ENCODE results near the gene EIF4A3.

Gene EIF4A3

DNA sequence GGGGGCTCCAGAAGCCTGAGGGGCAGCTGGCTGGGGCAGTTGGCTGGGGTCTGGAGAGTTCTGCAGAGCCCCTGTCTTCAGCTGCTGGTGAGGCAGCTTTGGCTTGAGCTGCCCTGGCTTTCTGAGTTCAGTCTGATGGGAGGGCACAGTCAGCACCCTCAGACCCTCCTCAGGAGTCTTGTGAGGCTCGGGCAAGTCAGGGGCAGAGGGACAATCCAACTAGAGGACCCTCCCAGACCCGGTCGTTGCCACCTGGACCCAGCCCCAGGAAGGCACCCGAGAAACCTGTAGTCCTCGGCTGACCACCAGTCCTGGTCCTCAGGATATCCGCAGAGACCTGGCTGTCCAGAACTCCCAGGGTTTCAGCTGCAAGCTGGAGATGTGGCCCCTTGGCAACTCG, 24.8 kb upstream of the EIF4A3 start:
- no peak overlapping the region for H3K4me3 ChIP-seq (ENCODE audit: low read length, poor library complexity, severe bottlenecking)
- H3K9me3 ChIP-seq (ENCODE audit: insufficient read depth, low read depth, low read length), result no peaks in the 10 kb centered on the region
- H2AFZ ChIP-seq (ENCODE audit: low read length), result no peak overlapping the region
- no peaks in the 10 kb centered on the region for H3K9me2 ChIP-seq (replicated peaks; ENCODE audit: low read depth, low read length)
- H4K20me1 ChIP-seq (ENCODE audit: insufficient read depth, low read length, poor library complexity, severe bottlenecking), result no peaks in the 10 kb centered on the region
- no peaks in the 10 kb centered on the region for H3F3A ChIP-seq (ENCODE audit: low read depth)
- no peaks in the 10 kb centered on the region for H3K27me3 ChIP-seq (ENCODE audit: insufficient read depth, low read length, poor library complexity, severe bottlenecking)
- no peak overlapping the region for H3K4me2 ChIP-seq (ENCODE audit: low read depth, low read length, poor library complexity, severe bottlenecking)
- no peaks in the 10 kb centered on the region for H3K79me2 ChIP-seq (ENCODE audit: insufficient read depth, low read length)
- H3K9ac ChIP-seq (ENCODE audit: low read depth, low read length, poor library complexity, severe bottlenecking), result no peak overlapping the region
- TF ChIP-seq EZH2phosphoT487 (IDR thresholded peaks at IDR 0.05; ENCODE audit: borderline replicate concordance) (no peak), CTCF (conservative IDR thresholded peaks at IDR 0.05; ENCODE audit: low read length) (no peak)
- H3K36me3 ChIP-seq (ENCODE audit: insufficient read depth, low read length), result no peaks in the 10 kb centered on the region
- no peaks in the 10 kb centered on the region for H3K4me1 ChIP-seq (ENCODE audit: insufficient read depth, low read length, poor library complexity, severe bottlenecking)

DNA sequence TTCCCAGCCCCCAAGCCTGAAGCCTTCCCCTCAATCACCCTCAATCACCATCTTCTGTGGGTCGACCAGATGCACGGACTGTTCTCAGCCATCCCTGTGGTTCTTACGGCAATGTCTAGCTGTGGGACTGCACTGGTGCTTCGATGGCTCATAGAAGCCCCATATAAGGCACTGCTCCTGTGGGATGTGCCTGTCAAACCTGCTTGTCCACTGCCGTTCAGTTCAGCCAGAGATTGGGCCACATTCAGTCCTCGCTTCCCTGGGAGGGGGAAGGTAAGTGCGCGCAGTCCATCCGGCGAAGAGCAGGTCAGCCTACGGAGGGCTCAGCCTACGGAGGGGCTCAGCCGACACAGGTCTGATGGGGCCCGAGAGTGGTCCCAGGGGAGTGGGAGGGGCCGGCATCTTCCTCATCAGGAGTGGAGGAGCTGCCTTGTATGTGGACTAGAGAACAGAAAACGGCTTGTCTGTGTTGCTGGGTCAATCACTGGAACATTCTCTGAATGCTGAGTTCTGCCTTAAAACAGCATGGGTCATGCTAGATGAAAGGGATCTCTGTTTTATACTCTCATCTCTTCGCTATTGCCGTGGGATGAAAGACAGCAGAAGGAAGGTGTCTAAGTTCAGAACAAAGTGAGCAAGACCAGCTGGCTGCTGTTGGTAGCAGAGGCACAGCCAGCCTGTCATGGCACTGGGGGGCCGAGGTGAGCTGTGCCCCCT, 23.0 kb upstream of the EIF4A3 start, which contains the start of gene CARD14:
Gene CARD14, plus strand, starts transcription at position 247 of the 717 bp plus-strand sequence. CDS start 11,409 bp downstream, outside the sequence.
- no peaks in the 10 kb centered on the region for H4K20me1 ChIP-seq (ENCODE audit: insufficient read depth, low read length, poor library complexity, severe bottlenecking)
- no peaks in the 10 kb centered on the region for H3K4me1 ChIP-seq (ENCODE audit: insufficient read depth, low read length, poor library complexity, severe bottlenecking)
- no peak within 1 kb of the TSS for H3K9ac ChIP-seq (ENCODE audit: low read depth, low read length, poor library complexity, severe bottlenecking)
- H3K4me3 ChIP-seq (ENCODE audit: low read length, poor library complexity, severe bottlenecking), result no peak within 1 kb of the TSS
- H3K27me3 ChIP-seq (ENCODE audit: insufficient read depth, low read length, poor library complexity, severe bottlenecking), result no peaks in the 10 kb centered on the region
- H2AFZ ChIP-seq (ENCODE audit: low read length), result no peak within 1 kb of the TSS
- no peaks in the 10 kb centered on the region for H3K36me3 ChIP-seq (ENCODE audit: insufficient read depth, low read length)
- H3K79me2 ChIP-seq (ENCODE audit: insufficient read depth, low read length), result no peaks in the 10 kb centered on the region
- H3K9me3 ChIP-seq (ENCODE audit: insufficient read depth, low read depth, low read length), result no peaks in the 10 kb centered on the region
- H3K4me2 ChIP-seq (ENCODE audit: low read depth, low read length, poor library complexity, severe bottlenecking), result no peak within 1 kb of the TSS
- H3F3A ChIP-seq (ENCODE audit: low read depth), result no peaks in the 10 kb centered on the region
- no peaks in the 10 kb centered on the region for H3K9me2 ChIP-seq (replicated peaks; ENCODE audit: low read depth, low read length)
- no peak for TF ChIP-seq EZH2phosphoT487 (IDR thresholded peaks at IDR 0.05; ENCODE audit: borderline replicate concordance)
- no peak for TF ChIP-seq CTCF (conservative IDR thresholded peaks at IDR 0.05; ENCODE audit: low read length)

DNA sequence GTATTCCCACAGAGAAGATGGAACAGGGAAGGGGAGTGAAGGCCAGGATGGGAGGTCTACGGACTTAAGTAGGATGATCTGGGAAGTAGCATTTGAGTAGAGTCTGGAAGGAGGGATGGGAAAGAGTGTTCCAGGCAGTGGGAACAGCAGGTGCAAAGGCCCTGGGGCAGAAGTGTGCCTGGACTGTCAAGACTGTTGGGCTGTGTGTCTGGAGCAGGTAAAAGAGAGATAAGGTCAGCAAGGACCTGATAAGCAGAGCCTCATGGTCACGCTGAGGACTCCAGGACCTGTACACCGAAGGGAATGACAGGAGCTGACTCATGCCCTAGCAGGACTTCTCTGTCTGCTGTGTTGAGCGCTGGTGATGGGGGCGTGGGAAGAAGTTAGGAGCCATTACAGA, 22.2 kb upstream of the EIF4A3 start:
- no peak for TF ChIP-seq CTCF (conservative IDR thresholded peaks at IDR 0.05; ENCODE audit: low read length)
- no peak for TF ChIP-seq EZH2phosphoT487 (IDR thresholded peaks at IDR 0.05; ENCODE audit: borderline replicate concordance)
- Histone ChIP-seq H3K79me2 (ENCODE audit: insufficient read depth, low read length) (no peaks in the 10 kb centered on the region), H3K9me3 (ENCODE audit: insufficient read depth, low read depth, low read length) (no peaks in the 10 kb centered on the region), H3K9me2 (replicated peaks; ENCODE audit: low read depth, low read length) (no peaks in the 10 kb centered on the region), H4K20me1 (ENCODE audit: insufficient read depth, low read length, poor library complexity, severe bottlenecking) (no peaks in the 10 kb centered on the region), H3K4me2 (ENCODE audit: low read depth, low read length, poor library complexity, severe bottlenecking) (no peak overlapping the region), H3K9ac (ENCODE audit: low read depth, low read length, poor library complexity, severe bottlenecking) (no peak overlapping the region), H3K36me3 (ENCODE audit: insufficient read depth, low read length) (no peaks in the 10 kb centered on the region), H3F3A (ENCODE audit: low read depth) (no peaks in the 10 kb centered on the region), H3K27me3 (ENCODE audit: insufficient read depth, low read length, poor library complexity, severe bottlenecking) (no peaks in the 10 kb centered on the region), H3K4me1 (ENCODE audit: insufficient read depth, low read length, poor library complexity, severe bottlenecking) (no peaks in the 10 kb centered on the region), H3K4me3 (ENCODE audit: low read length, poor library complexity, severe bottlenecking) (no peak overlapping the region), H2AFZ (ENCODE audit: low read length) (no peak overlapping the region)
